IMR-90 (cell line): ENCODE results near the gene EXOC2. TPM values are rescaled to one million over a fixed set of nuclear protein-coding genes. Genes with fewer than 3 reads are reported as not detected.

Experiments used
- ATAC-seq: fragments of 200-7000 bp; cut with Tn5 transposase; 2 replicates; pipeline ENCODE4 v1.9.1; 2020; ENCODE audit warnings: low read depth, mild to moderate bottlenecking, moderate library complexity
- BruUV-seq: library from RNA; stranded (reverse); fragments of 400-500 nt; replicated peaks from 2 replicates; lab custom pipeline; 2021; lab: Mats Ljungman, UMichigan
- CTCF ChIA-PET: fragments of 300-600 bp; formaldehyde crosslinking; extraction: SDS; loops from one replicate; lab custom pipeline; 2021; ENCODE audit warnings: antibody characterized with exemption; lab: Yijun Ruan, JAX
- POLR2A ChIA-PET: fragments of 300-600 bp; sonication (Branson Sonifier 250); formaldehyde crosslinking; loops from one replicate; lab custom pipeline; 2022; ENCODE audit warnings: antibody characterized with exemption; ENCODE audit not compliant: unreplicated experiment; lab: Charles Lee
- DNase-seq: peaks from one replicate; pipeline ENCODE4 v3.0.0; 2013
- H2AFZ ChIP-seq: replicated peaks from 2 replicates; pipeline ENCODE3; 2013; ENCODE audit warnings: low read length, mild to moderate bottlenecking; ENCODE audit not compliant: poor library complexity
- H2AK5ac ChIP-seq: 2 replicates; pipeline ENCODE4 v1.6.1; 2013; ENCODE audit warnings: low read depth, low read length, inconsistent platforms
- H2AK9ac ChIP-seq: replicated peaks from 2 replicates; pipeline ENCODE3; 2013; ENCODE audit warnings: mild to moderate bottlenecking, low read depth, low read length, moderate library complexity; ENCODE audit not compliant: poor library complexity
- H2BK120ac ChIP-seq: 2 replicates; pipeline ENCODE4 v1.6.1; 2013; ENCODE audit warnings: low read depth, low read length, inconsistent platforms
- H2BK15ac ChIP-seq: 3 replicates; pipeline ENCODE4 v1.6.1; 2013; ENCODE audit warnings: low read depth, low read length, inconsistent platforms
- H2BK20ac ChIP-seq: 2 replicates; pipeline ENCODE4 v1.6.1; 2013; ENCODE audit warnings: low read depth, mild to moderate bottlenecking, inconsistent platforms, low read length, moderate library complexity
- H2BK5ac ChIP-seq: 2 replicates; pipeline ENCODE4 v1.6.1; 2013; ENCODE audit warnings: mild to moderate bottlenecking, low read depth, low read length, inconsistent platforms; ENCODE audit not compliant: poor library complexity, severe bottlenecking
- H3K14ac ChIP-seq: replicated peaks from 2 replicates; pipeline ENCODE4 v1.6.1; 2013; ENCODE audit warnings: low read depth, low read length, inconsistent platforms
- H3K18ac ChIP-seq: 2 replicates; pipeline ENCODE4 v1.6.1; 2013; ENCODE audit warnings: low read depth, low read length, control low read depth
- H3K23ac ChIP-seq: 2 replicates; pipeline ENCODE4 v1.6.1; 2013; ENCODE audit warnings: low read depth, low read length, inconsistent platforms
- H3K27ac ChIP-seq: 2 replicates; pipeline ENCODE4 v1.5.1; 2013; ENCODE audit warnings: mild to moderate bottlenecking, control low read depth, low read length; ENCODE audit not compliant: insufficient read depth
- H3K27me3 ChIP-seq: 2 replicates; pipeline ENCODE4 v1.6.1; 2013; ENCODE audit warnings: low read length; ENCODE audit not compliant: control insufficient read depth, insufficient read depth
- H3K36me3 ChIP-seq: 2 replicates; pipeline ENCODE4 v1.6.1; 2013; ENCODE audit warnings: low read length, mixed read lengths; ENCODE audit not compliant: control insufficient read depth, insufficient read depth
- H3K4ac ChIP-seq: 2 replicates; pipeline ENCODE4 v1.6.1; 2013; ENCODE audit warnings: low read depth, low read length, inconsistent platforms
- H3K4me1 ChIP-seq: 2 replicates; pipeline ENCODE4 v1.6.1; 2013; ENCODE audit warnings: low read length, mixed read lengths; ENCODE audit not compliant: control insufficient read depth, insufficient read depth
- H3K4me2 ChIP-seq: 2 replicates; pipeline ENCODE4 v1.6.1; 2013; ENCODE audit warnings: low read depth, mild to moderate bottlenecking, control low read depth, low read length, moderate library complexity
- H3K4me3 ChIP-seq: 2 replicates; pipeline ENCODE4 v1.5.1; 2013; ENCODE audit warnings: low read depth, mild to moderate bottlenecking, control low read depth, low read length, moderate library complexity; ENCODE audit not compliant: insufficient read depth
- H3K56ac ChIP-seq: 2 replicates; pipeline ENCODE4 v1.6.1; 2013; ENCODE audit warnings: low read length, inconsistent platforms; ENCODE audit not compliant: insufficient read depth; ENCODE audit errors: extremely low read depth
- H3K79me1 ChIP-seq, 2 experiments: 2 replicates each; pipeline ENCODE4 v1.6.1; 2013; ENCODE audit warnings: low read length in 2 of 2, inconsistent platforms in 1 of 2, low read depth in 1 of 2
- H3K9ac ChIP-seq: 2 replicates; pipeline ENCODE4 v1.6.1; 2013; ENCODE audit warnings: low read depth, low read length, control low read depth
- H3K9me1 ChIP-seq: 2 replicates; pipeline ENCODE4 v1.6.1; 2013; ENCODE audit warnings: low read length, inconsistent platforms; ENCODE audit not compliant: insufficient read depth
- H3K9me3 ChIP-seq: 2 replicates; pipeline ENCODE4 v1.6.1; 2013; ENCODE audit warnings: low read length; ENCODE audit not compliant: control insufficient read depth, insufficient read depth
- H4K20me1 ChIP-seq: 2 replicates; pipeline ENCODE4 v1.6.1; 2013; ENCODE audit warnings: low read length, inconsistent platforms; ENCODE audit not compliant: insufficient read depth
- H4K5ac ChIP-seq: 2 replicates; pipeline ENCODE4 v1.6.1; 2013; ENCODE audit warnings: mild to moderate bottlenecking, low read depth, low read length, control low read depth
- H4K8ac ChIP-seq, 2 experiments: 2 replicates each; pipeline ENCODE4 v1.6.1; 2013; ENCODE audit warnings: low read depth in 2 of 2, low read length in 2 of 2, control low read depth in 1 of 2, inconsistent platforms in 1 of 2
- H4K91ac ChIP-seq: 2 replicates; pipeline ENCODE4 v1.6.1; 2013; ENCODE audit warnings: low read depth, low read length, inconsistent platforms; ENCODE audit not compliant: insufficient read depth
- CTCF ChIP-seq: conservative IDR thresholded peaks from 2 replicates; pipeline ENCODE4 v1.5.1; 2012; ENCODE audit warnings: mild to moderate bottlenecking, low read depth, low read length, improper control_type of control experiment
- ELK1 ChIP-seq: fragments of 150-350 bp; IDR thresholded peaks from 2 replicates; pipeline ENCODE4 v1.6.1; 2016; ENCODE audit warnings: low read depth, mild to moderate bottlenecking, low read length, moderate library complexity, borderline replicate concordance
- MXI1 ChIP-seq: IDR thresholded peaks from 2 replicates; pipeline ENCODE4 v1.6.1; 2012; ENCODE audit warnings: low read depth, mild to moderate bottlenecking, low read length, moderate library complexity, borderline replicate concordance
- RAD21 ChIP-seq: IDR thresholded peaks from 2 replicates; pipeline ENCODE4 v1.6.1; 2012; ENCODE audit warnings: low read length, improper control_type of control experiment
- RFX5 ChIP-seq: IDR thresholded peaks from 2 replicates; pipeline ENCODE4 v1.8.0; 2012; ENCODE audit warnings: low read depth, mild to moderate bottlenecking, low read length, moderate library complexity
- SMC3 ChIP-seq: fragments of 150-350 bp; IDR thresholded peaks from 2 replicates; pipeline ENCODE4 v1.6.1; 2016; ENCODE audit warnings: low read depth, mild to moderate bottlenecking, antibody characterized with exemption, low read length, moderate library complexity
- USF2 ChIP-seq: fragments of 150-350 bp; IDR thresholded peaks from 2 replicates; pipeline ENCODE4 v1.6.1; 2017; ENCODE audit warnings: mild to moderate bottlenecking, antibody characterized with exemption, low read length, low read depth
- dilution Hi-C: fragments of 300-500 bp; cut with HindIII; formaldehyde crosslinking; loops from one replicate; pipeline ENCODE4 v1.14.3; 2018; ENCODE audit warnings: low sequenced_read_pairs; ENCODE audit not compliant: unreplicated experiment
- in situ Hi-C: fragments of 300-500 bp; cut with MboI; formaldehyde crosslinking; loops from 3 replicates; pipeline ENCODE4 v1.14.3; 2019; ENCODE audit warnings: low sequenced_read_pairs, inconsistent platforms, mixed read lengths
- intact Hi-C: fragments of 100-400 bp; cut with micrococcal nuclease; formaldehyde crosslinking; loops from 2 replicates; pipeline ENCODE4 v1.10.0; 2022
- polyA plus RNA-seq, 3 experiments: library from polyadenylated mRNA; depleted of rRNA; stranded (reverse); fragments of >200 nt; gene quantifications; 2 replicates each; pipeline ENCODE4 v1.2.3, GENCODE V29; 2012; ENCODE audit warnings: low replicate concordance in 1 of 3
- total RNA-seq: library from RNA; depleted of rRNA; stranded (reverse); fragments of >200 nt; gene quantifications from 2 replicates; pipeline ENCODE4 v1.2.3, GENCODE V29; 2012

EXOC2 gene
- total and polyA plus RNA-seq, 2 of the 4 experiments (the other 2 are of a cell fraction), result 13.1 to 37.3 TPM

- no peak overlapping the region for H3K56ac ChIP-seq
- no peak overlapping the region for H3K4me3 ChIP-seq
- H2AK9ac ChIP-seq, result no peak overlapping the region
- H3K36me3 ChIP-seq, result no peaks in the 10 kb centered on the region; the same call in 1 of the 2 replicates
- intact Hi-C loops (no loop called here), dilution Hi-C loops (no loop called here), in situ Hi-C loops (no loop called here)
- DNase-seq (no peak), ATAC-seq (no peak)
- H4K8ac ChIP-seq, result no peak overlapping the region
- H4K20me1 ChIP-seq, result peaks cover 7% of the 10 kb centered on the region; the same call in 1 of the 2 replicates
- no peak overlapping the region for H3K27ac ChIP-seq
- no peak overlapping the region for H2BK20ac ChIP-seq
- peaks cover 7% of the 10 kb centered on the region for H3K9me1 ChIP-seq
- H3K4ac ChIP-seq, result no peak overlapping the region
- H3K4me2 ChIP-seq, result no peak overlapping the region
- no peak overlapping the region for H2BK120ac ChIP-seq
- no peak for TF ChIP-seq CTCF
- no peak for TF ChIP-seq RFX5
- no peak for TF ChIP-seq RAD21
- TF ChIP-seq MXI1, result no peak
- TF ChIP-seq USF2, result no peak
- TF ChIP-seq ELK1, result no peak
- TF ChIP-seq SMC3, result no peak
- POLR2A ChIA-PET, result no interaction called here
- H3K23ac ChIP-seq, result no peak overlapping the region
- no peak overlapping the region for H2BK15ac ChIP-seq
- no peak overlapping the region for H3K18ac ChIP-seq
- H2AFZ ChIP-seq, result no peak overlapping the region
- H2AK5ac ChIP-seq, result no peak overlapping the region
- no peak overlapping the region for H4K91ac ChIP-seq
- CTCF ChIA-PET, result interaction anchor here (1.1 kb wide), 1 partner anchor 17 kb away, joined by 3 read pairs; no protein-coding TSS in a partner anchor
- H2BK5ac ChIP-seq, result no peak overlapping the region
- H3K27me3 ChIP-seq, result no peaks in the 10 kb centered on the region
- peaks cover 13 to 40% of the 10 kb centered on the region in 2 experiments for H3K79me1 ChIP-seq
- H3K9me3 ChIP-seq, result no peaks in the 10 kb centered on the region; the same call in 1 of the 2 replicates
- H3K4me1 ChIP-seq, result no peaks in the 10 kb centered on the region
- H4K5ac ChIP-seq, result no peak overlapping the region
- H3K14ac ChIP-seq, result no peak overlapping the region
- no TSS peak for BruUV-seq
- no peak overlapping the region for H3K9ac ChIP-seq
Observed at GRCh38 chr6:642805-643204, 50.1 kb downstream of the EXOC2 start.
